C4-2B (cell line): ENCODE results near the gene ASGR1.

Source experiments
- CTCF ChIP-seq: fragments of 450-650 bp; conservative IDR thresholded peaks from 2 replicates; pipeline ENCODE4 v1.5.1; 2017; ENCODE audit warnings: mild to moderate bottlenecking
- ZFX ChIP-seq: fragments of 450-650 bp; IDR thresholded peaks from 2 replicates; pipeline ENCODE4 v1.6.1; 2017

GRCh38 chr17:7138800-7139381 is 40.3 kb downstream of the ASGR1 start:
- TF ChIP-seq CTCF (no peak), ZFX (no peak)
